Measurements from ENCODE around the gene KREMEN1. TPM values are rescaled to one million over a fixed set of nuclear protein-coding genes. Genes with fewer than 3 reads are reported as not detected.
A peak's percentile ranks its signal among the peaks of the same experiment; 100 is the strongest.

The KREMEN1 gene
- total RNA-seq, 1 donor from 2014 or later, result 20.5 TPM

DNA sequence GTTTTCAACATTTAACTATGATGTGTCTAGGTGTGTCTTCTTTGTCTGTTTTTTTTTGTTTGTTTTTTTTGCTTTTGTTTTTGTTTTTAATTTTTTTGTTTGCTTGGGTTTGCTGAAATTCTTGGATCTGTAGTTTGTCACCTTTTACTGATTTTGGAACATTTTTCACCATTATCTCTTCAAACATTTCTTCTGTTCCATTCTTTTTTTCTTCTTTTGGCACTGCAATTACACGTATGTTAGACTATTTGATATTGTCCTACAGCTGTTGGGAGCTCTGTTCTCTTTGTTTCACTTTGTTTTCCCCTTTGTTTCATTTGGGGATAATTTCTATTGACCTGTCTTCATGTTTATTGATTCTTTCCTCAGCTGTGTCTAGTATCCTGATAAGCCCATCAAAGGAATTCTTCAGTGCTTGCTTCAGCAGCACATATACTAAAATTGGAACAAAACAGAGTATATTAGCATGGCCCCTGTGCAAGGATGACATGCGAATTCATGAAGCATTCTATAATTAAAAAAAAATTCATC is 60.8 kb downstream of the KREMEN1 start:
- Mint-ChIP-seq H3K4me3 (ENCODE audit: unreplicated experiment) (no peak overlapping the region), H3K9me3 (ENCODE audit: unreplicated experiment) (peaks cover 3% of the 10 kb centered on the region), H3K4me1 (ENCODE audit: low read depth, unreplicated experiment) (peaks cover 21% of the 10 kb centered on the region), H3K36me3 (ENCODE audit: unreplicated experiment) (peaks cover 5% of the 10 kb centered on the region), H3K27ac (ENCODE audit: unreplicated experiment) (no peak overlapping the region), H3K27me3 (ENCODE audit: unreplicated experiment) (peaks cover 4% of the 10 kb centered on the region)
- DNase-seq, result no peak
- TF ChIP-seq, protein P1, sequence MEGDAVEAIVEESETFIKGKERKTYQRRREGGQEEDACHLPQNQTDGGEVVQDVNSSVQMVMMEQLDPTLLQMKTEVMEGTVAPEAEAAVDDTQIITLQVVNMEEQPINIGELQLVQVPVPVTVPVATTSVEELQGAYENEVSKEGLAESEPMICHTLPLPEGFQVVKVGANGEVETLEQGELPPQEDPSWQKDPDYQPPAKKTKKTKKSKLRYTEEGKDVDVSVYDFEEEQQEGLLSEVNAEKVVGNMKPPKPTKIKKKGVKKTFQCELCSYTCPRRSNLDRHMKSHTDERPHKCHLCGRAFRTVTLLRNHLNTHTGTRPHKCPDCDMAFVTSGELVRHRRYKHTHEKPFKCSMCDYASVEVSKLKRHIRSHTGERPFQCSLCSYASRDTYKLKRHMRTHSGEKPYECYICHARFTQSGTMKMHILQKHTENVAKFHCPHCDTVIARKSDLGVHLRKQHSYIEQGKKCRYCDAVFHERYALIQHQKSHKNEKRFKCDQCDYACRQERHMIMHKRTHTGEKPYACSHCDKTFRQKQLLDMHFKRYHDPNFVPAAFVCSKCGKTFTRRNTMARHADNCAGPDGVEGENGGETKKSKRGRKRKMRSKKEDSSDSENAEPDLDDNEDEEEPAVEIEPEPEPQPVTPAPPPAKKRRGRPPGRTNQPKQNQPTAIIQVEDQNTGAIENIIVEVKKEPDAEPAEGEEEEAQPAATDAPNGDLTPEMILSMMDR (IDR thresholded peaks at IDR 0.05; ENCODE audit: partially characterized antibody, unreplicated experiment), result no peak

DNA sequence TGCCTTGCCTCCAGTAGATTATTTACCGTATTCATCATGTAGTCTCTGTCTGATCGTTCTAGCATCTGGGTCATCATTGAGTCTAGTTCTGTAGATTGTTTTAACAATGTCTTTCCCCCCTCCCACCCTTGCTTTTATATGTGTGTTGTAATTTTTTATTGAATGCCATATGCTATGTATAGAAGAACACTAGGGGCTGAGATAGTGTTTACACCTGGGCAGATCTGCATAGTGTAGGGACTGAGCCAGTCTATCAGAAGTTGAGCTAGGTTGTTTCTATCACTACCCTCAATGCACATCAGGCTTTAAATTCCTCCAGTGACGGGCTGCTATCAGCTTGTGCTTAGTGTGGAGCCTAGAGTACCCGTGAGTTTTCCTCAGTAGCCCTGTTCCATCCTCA is 61.6 kb downstream of the KREMEN1 start:
- H3K4me3 Mint-ChIP-seq (ENCODE audit: unreplicated experiment), result no peak overlapping the region
- peaks cover 4% of the 10 kb centered on the region for H3K27me3 Mint-ChIP-seq (ENCODE audit: unreplicated experiment)
- peaks cover 16% of the 10 kb centered on the region for H3K4me1 Mint-ChIP-seq (ENCODE audit: low read depth, unreplicated experiment)
- H3K36me3 Mint-ChIP-seq (ENCODE audit: unreplicated experiment), result peaks cover 5% of the 10 kb centered on the region
- no peak for DNase-seq
- no peak overlapping the region for H3K27ac Mint-ChIP-seq (ENCODE audit: unreplicated experiment)
- TF ChIP-seq, protein P1 (IDR thresholded peaks at IDR 0.05; ENCODE audit: partially characterized antibody, unreplicated experiment), result no peak
- peaks cover 3% of the 10 kb centered on the region for H3K9me3 Mint-ChIP-seq (ENCODE audit: unreplicated experiment)

DNA sequence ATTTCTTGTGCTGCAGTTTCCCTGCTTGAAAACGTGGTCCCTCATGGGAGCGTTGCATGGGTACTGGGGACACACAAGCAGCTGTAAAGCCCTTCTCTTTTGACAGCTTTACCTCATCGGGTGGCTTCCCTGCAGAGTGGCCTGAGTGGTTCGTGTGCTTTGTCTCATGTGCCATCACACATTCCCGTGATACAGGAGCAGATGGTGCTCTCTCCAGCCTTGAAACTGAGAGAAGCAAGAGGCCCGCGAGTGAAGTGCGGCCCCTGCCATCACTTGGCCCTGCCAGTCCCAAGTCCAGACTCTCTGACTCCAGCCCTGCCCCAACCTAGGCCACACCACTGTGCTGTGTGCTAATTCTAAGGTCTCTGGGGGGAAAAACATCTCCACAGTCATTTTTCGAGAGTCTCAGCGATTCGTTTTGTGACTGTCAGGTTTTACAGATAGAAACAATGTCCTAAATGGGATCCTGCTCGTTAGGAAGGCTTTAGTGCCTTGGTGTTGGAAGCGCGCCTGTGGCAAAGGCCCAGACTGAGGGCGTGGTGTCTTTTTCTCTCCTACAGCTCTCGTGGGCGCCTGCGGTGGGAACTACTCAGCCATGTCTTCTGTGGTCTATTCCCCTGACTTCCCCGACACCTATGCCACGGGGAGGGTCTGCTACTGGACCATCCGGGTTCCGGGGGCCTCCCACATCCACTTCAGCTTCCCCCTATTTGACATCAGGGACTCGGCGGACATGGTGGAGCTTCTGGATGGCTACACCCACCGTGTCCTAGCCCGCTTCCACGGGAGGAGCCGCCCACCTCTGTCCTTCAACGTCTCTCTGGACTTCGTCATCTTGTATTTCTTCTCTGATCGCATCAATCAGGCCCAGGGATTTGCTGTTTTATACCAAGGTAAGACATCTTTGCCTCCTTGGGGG is 64.2 kb downstream of the KREMEN1 start:
- peaks cover 2% of the 10 kb centered on the region for H3K9me3 Mint-ChIP-seq (ENCODE audit: unreplicated experiment)

DNA sequence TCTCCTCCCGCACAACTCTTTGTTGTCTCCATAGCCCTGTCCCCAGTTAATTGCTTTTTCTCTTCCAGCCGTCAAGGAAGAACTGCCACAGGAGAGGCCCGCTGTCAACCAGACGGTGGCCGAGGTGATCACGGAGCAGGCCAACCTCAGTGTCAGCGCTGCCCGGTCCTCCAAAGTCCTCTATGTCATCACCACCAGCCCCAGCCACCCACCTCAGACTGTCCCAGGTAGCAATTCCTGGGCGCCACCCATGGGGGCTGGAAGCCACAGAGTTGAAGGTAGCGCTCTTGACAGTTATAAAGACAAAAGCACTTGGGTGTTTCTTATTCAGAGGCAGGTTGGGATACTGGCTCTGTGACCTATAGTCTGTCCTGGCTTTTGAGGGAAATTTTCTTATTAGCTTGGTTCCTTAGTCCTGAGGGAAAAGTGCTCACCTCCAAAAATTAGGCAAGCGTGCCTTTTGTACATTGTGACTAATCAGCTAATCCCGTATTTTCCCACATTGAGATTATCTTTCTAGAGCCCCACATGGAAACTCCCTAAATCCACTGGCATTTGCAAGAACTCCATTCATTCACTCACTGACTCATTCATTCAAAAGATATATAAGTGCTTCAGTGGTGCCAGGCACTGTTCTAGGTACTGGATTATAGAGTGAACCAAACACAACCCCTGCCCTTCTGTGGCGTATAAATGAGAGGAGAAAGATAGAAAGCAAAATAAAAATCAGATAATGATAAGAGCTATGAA is 65.9 kb downstream of the KREMEN1 start:
- Mint-ChIP-seq H3K27me3 (ENCODE audit: unreplicated experiment) (peaks cover 3% of the 10 kb centered on the region), H3K27ac (ENCODE audit: unreplicated experiment) (no peak overlapping the region), H3K4me3 (ENCODE audit: unreplicated experiment) (no peak overlapping the region), H3K36me3 (ENCODE audit: unreplicated experiment) (peaks cover 2% of the 10 kb centered on the region), H3K9me3 (ENCODE audit: unreplicated experiment) (peaks cover 3% of the 10 kb centered on the region), H3K4me1 (ENCODE audit: low read depth, unreplicated experiment) (peaks cover 17% of the 10 kb centered on the region)
- TF ChIP-seq, protein P1 (IDR thresholded peaks at IDR 0.05; ENCODE audit: partially characterized antibody, unreplicated experiment), result no peak
- no peak for DNase-seq

More for the DNA sequence above, 64.2 kb downstream of the KREMEN1 start:
- TF ChIP-seq, protein P1 (IDR thresholded peaks at IDR 0.05; ENCODE audit: partially characterized antibody, unreplicated experiment), result no peak
- peaks cover 2% of the 10 kb centered on the region for H3K27me3 Mint-ChIP-seq (ENCODE audit: unreplicated experiment)
- peaks cover 5% of the 10 kb centered on the region for H3K36me3 Mint-ChIP-seq (ENCODE audit: unreplicated experiment)
- DNase-seq, result peak; percentile 34
- peak overlapping the region; percentile 46 for H3K4me3 Mint-ChIP-seq (ENCODE audit: unreplicated experiment)
- peak overlapping the region; percentile 86 for H3K27ac Mint-ChIP-seq (ENCODE audit: unreplicated experiment)
- H3K4me1 Mint-ChIP-seq (ENCODE audit: low read depth, unreplicated experiment), result peaks cover 14% of the 10 kb centered on the region
